HepG2 (cell line): ENCODE data around the gene ARHGEF38. TPM values are rescaled to one million over a fixed set of nuclear protein-coding genes. Genes with fewer than 3 reads are reported as not detected.

Source experiments
- CEBPB ChIP-seq: IDR thresholded peaks from 2 replicates; pipeline ENCODE4 v1.6.1; 2011; ENCODE audit warnings: low read depth, low read length, improper control_type of control experiment, borderline replicate concordance
- DNMT1 ChIP-seq: sonication (generic); formaldehyde crosslinking; IDR thresholded peaks from 2 replicates; pipeline ENCODE4 v1.5.1; 2020; ENCODE audit warnings: mild to moderate bottlenecking, missing genetic modification reagents
- ETV6 ChIP-seq: sonication (generic); formaldehyde crosslinking; conservative IDR thresholded peaks from 2 replicates; pipeline ENCODE4 v1.4.0; 2020; ENCODE audit warnings: missing genetic modification reagents
- HDAC1 ChIP-seq: sonication (generic); formaldehyde crosslinking; IDR thresholded peaks from 2 replicates; pipeline ENCODE4 v1.5.1; 2020; ENCODE audit warnings: mild to moderate bottlenecking, missing genetic modification reagents
- MAF1 ChIP-seq: sonication (generic); formaldehyde crosslinking; IDR thresholded peaks from 2 replicates; pipeline ENCODE4 v1.5.0; 2020; ENCODE audit warnings: missing genetic modification reagents, borderline replicate concordance
- PATZ1 ChIP-seq: sonication (generic); formaldehyde crosslinking; IDR thresholded peaks from 2 replicates; pipeline ENCODE4 v1.4.0; 2020; ENCODE audit warnings: missing genetic modification reagents
- SMAD9 ChIP-seq: sonication (generic); formaldehyde crosslinking; IDR thresholded peaks from 2 replicates; pipeline ENCODE4 v1.5.1; 2020; ENCODE audit warnings: mild to moderate bottlenecking, missing genetic modification reagents
- SNRNP70 ChIP-seq: fragments of 200-400 bp; formaldehyde crosslinking; IDR thresholded peaks from 2 replicates; pipeline ENCODE4 v1.6.1; 2017; ENCODE audit warnings: mild to moderate bottlenecking, low read depth, low read length, moderate library complexity
- TEAD2 ChIP-seq: sonication (generic); formaldehyde crosslinking; IDR thresholded peaks from 2 replicates; pipeline ENCODE4 v1.9.0; 2021; ENCODE audit warnings: missing genetic modification reagents
- THAP11 ChIP-seq: IDR thresholded peaks from 2 replicates; pipeline ENCODE4 v1.6.1; 2016; ENCODE audit warnings: missing biosample characterization, missing genetic modification reagents
- THRA ChIP-seq: sonication (generic); formaldehyde crosslinking; IDR thresholded peaks from 2 replicates; pipeline ENCODE4 v1.4.0; 2020; ENCODE audit warnings: missing genetic modification reagents, borderline replicate concordance
- TOE1 ChIP-seq: sonication (generic); formaldehyde crosslinking; IDR thresholded peaks from 2 replicates; pipeline ENCODE4 v1.4.0; 2020; ENCODE audit warnings: mild to moderate bottlenecking, missing genetic modification reagents
- WIZ ChIP-seq: sonication (generic); formaldehyde crosslinking; IDR thresholded peaks from 2 replicates; pipeline ENCODE4 v1.5.1; 2020; ENCODE audit warnings: mild to moderate bottlenecking, missing genetic modification reagents
- ZBTB44 ChIP-seq: sonication (generic); formaldehyde crosslinking; IDR thresholded peaks from 2 replicates; pipeline ENCODE4 v1.4.0; 2020; ENCODE audit warnings: missing genetic modification reagents
- ZKSCAN8 ChIP-seq: IDR thresholded peaks from 2 replicates; pipeline ENCODE4 v1.6.1; 2016; ENCODE audit warnings: borderline replicate concordance, missing genetic modification reagents, missing compliant biosample characterization
- ZNF235 ChIP-seq: sonication (generic); formaldehyde crosslinking; IDR thresholded peaks from 2 replicates; pipeline ENCODE4 v1.8.1; 2023; ENCODE audit warnings: mild to moderate bottlenecking, missing genetic modification reagents, borderline replicate concordance
- ZNF274 ChIP-seq: sonication (generic); formaldehyde crosslinking; IDR thresholded peaks from 2 replicates; pipeline ENCODE4 v1.5.1; 2020; ENCODE audit warnings: mild to moderate bottlenecking, missing genetic modification reagents
- ZNF281 ChIP-seq: sonication (generic); formaldehyde crosslinking; IDR thresholded peaks from 2 replicates; pipeline ENCODE4 v1.4.0; 2020; ENCODE audit warnings: missing genetic modification reagents, borderline replicate concordance
- ZNF317 ChIP-seq: sonication (generic); formaldehyde crosslinking; IDR thresholded peaks from 2 replicates; pipeline ENCODE4 v1.5.0; 2020; ENCODE audit warnings: mild to moderate bottlenecking, missing genetic modification reagents
- ZNF567 ChIP-seq: sonication (generic); formaldehyde crosslinking; IDR thresholded peaks from 2 replicates; pipeline ENCODE4 v1.8.1; 2023; ENCODE audit warnings: mild to moderate bottlenecking, missing genetic modification reagents, borderline replicate concordance
- ZNF7 ChIP-seq: IDR thresholded peaks from 2 replicates; pipeline ENCODE4 v1.6.1; 2016; ENCODE audit warnings: missing biosample characterization, missing genetic modification reagents
- ZNF768 ChIP-seq: sonication (generic); formaldehyde crosslinking; IDR thresholded peaks from 2 replicates; pipeline ENCODE4 v1.4.0; 2020; ENCODE audit warnings: missing genetic modification reagents
- polyA plus RNA-seq, 8 experiments: library from polyadenylated mRNA; depleted of rRNA in 3 of 8; stranded (reverse) in 7 of 8; unstranded in 1 of 8; fragments of >200 nt; fragmentation: Illumina TruSeq in 4 of 8; extraction: Trizol in 4 of 8; gene quantifications; 2 replicates each; pipeline versions ENCODE4 v1.2.1 to v1.2.3, GENCODE V29; 2011 to 2016; ENCODE audit warnings: low read depth in 4 of 8, missing spikeins in 1 of 8, mixed read lengths in 1 of 8; ENCODE audit not compliant: insufficient read depth in 1 of 8
- total RNA-seq, 5 experiments: library from RNA; depleted of rRNA; stranded (reverse); fragments of >200 nt; fragmentation: Illumina TruSeq; extraction: Trizol; gene quantifications; 2 replicates each; pipeline ENCODE4 v1.2.3, GENCODE V29; 2016; ENCODE audit warnings: low read depth in 1 of 5

ARHGEF38 gene
- total and polyA plus RNA-seq, 2 of the 13 experiments (the other 11 are each of a cell fraction or from before 2014, with no cell fraction given), result not detected

GRCh38 chr4:105708181-105709080, 156.0 kb downstream of the ARHGEF38 start, which contains the start of the genes GSTCD and INTS12 (continued):
- TF ChIP-seq ZKSCAN8, result peak; percentile 94
- no peak for TF ChIP-seq MAF1 (CRISPR knock-in tag)
- peak; percentile 62; the same call in 1 of the 2 replicates for TF ChIP-seq ZNF274
- no peak for TF ChIP-seq TEAD2 (CRISPR knock-in tag)
- peak; percentile 88 for TF ChIP-seq ZNF317 (CRISPR knock-in tag)
- TF ChIP-seq SNRNP70, result no peak
- peak; percentile 90 for TF ChIP-seq ZNF768 (CRISPR knock-in tag)
- peak; percentile 81 for TF ChIP-seq PATZ1 (CRISPR knock-in tag)
- peak; percentile 100 for TF ChIP-seq HDAC1 (CRISPR knock-in tag)
- TF ChIP-seq CEBPB, result no peak
- peak; percentile 99 for TF ChIP-seq TOE1 (CRISPR knock-in tag)
- 0 out of 2 replicates have a peak, but pooled peaks have one; percentile 50 for TF ChIP-seq WIZ (CRISPR knock-in tag)
- peak; percentile 99 for TF ChIP-seq DNMT1
- TF ChIP-seq ZNF281 (CRISPR knock-in tag), result peak; percentile 79
- peak; percentile 65; the same call in 1 of the 2 replicates for TF ChIP-seq ZNF7 (CRISPR knock-in tag)
- TF ChIP-seq SMAD9 (CRISPR knock-in tag), result peak; percentile 28; the same call in 1 of the 2 replicates
- TF ChIP-seq ZNF567 (CRISPR knock-in tag), result no peak
- TF ChIP-seq THRA (CRISPR knock-in tag), result peak; percentile 87; the same call in 1 of the 2 replicates
- TF ChIP-seq ETV6 (CRISPR knock-in tag), result peak; percentile 74; the same call in 1 of the 2 replicates
- TF ChIP-seq THAP11, result peak; percentile 96
- TF ChIP-seq ZBTB44 (CRISPR knock-in tag), result peak; percentile 89; the same call in 1 of the 2 replicates
- TF ChIP-seq ZNF235, result 0 out of 2 replicates have a peak, but pooled peaks have one; percentile 50
